ENCODE results near the gene CNOT6.
"Not testable (repeated sequence)": the region's sequence is repeated elsewhere in the genome, so short reads cannot be mapped to it uniquely, and the experiment has no call there.

The CNOT6 gene

GRCh38 chr5:180521591-180521990 is 27.4 kb downstream of the CNOT6 start:
- no peak overlapping the region for H3K4me3 Mint-ChIP-seq
- H3K27me3 Mint-ChIP-seq: no peaks in the 10 kb centered on the region
- H3K9me3 Mint-ChIP-seq: no peaks in the 10 kb centered on the region
- peaks cover 14% of the 10 kb centered on the region for H3K36me3 Mint-ChIP-seq (ENCODE audit: low read depth)
- peak overlapping the region; percentile 10 for H3K27ac Mint-ChIP-seq
- no peak for DNase-seq
- peaks cover 80% of the 10 kb centered on the region for H3K4me1 Mint-ChIP-seq (ENCODE audit: low read depth)

GRCh38 chr5:180522330-180522729 is 28.2 kb downstream of the CNOT6 start:
- H3K27me3 Mint-ChIP-seq: no peaks in the 10 kb centered on the region
- peaks cover 74% of the 10 kb centered on the region for H3K4me1 Mint-ChIP-seq (ENCODE audit: low read depth)
- DNase-seq: no peak
- peaks cover 13% of the 10 kb centered on the region for H3K36me3 Mint-ChIP-seq (ENCODE audit: low read depth)
- no peaks in the 10 kb centered on the region for H3K9me3 Mint-ChIP-seq
- no peak overlapping the region for H3K4me3 Mint-ChIP-seq
- H3K27ac Mint-ChIP-seq: peak overlapping the region; percentile 14

GRCh38 chr5:180523629-180524466 is 29.7 kb downstream of the CNOT6 start:
- H3K27ac Mint-ChIP-seq: peak overlapping the region; percentile 23

GRCh38 chr5:180525399-180525798 is 31.2 kb downstream of the CNOT6 start:
- Mint-ChIP-seq H3K4me3 (no peak overlapping the region), H3K27ac (peak overlapping the region; percentile 33)

More at GRCh38 chr5:180523629-180524466, 29.7 kb downstream of the CNOT6 start:
- Mint-ChIP-seq H3K4me3 (no peak overlapping the region), H3K9me3 (no peaks in the 10 kb centered on the region), H3K36me3 (ENCODE audit: low read depth) (peaks cover 23% of the 10 kb centered on the region), H3K4me1 (ENCODE audit: low read depth) (peaks cover 71% of the 10 kb centered on the region), H3K27me3 (no peaks in the 10 kb centered on the region)
- no peak for DNase-seq

GRCh38 chr5:180526269-180526668 is 32.1 kb downstream of the CNOT6 start:
- H3K27me3 Mint-ChIP-seq: no peaks in the 10 kb centered on the region
- H3K4me1 Mint-ChIP-seq (ENCODE audit: low read depth): peaks cover 57% of the 10 kb centered on the region
- no peak overlapping the region for H3K27ac Mint-ChIP-seq
- no peak overlapping the region for H3K4me3 Mint-ChIP-seq
- no peaks in the 10 kb centered on the region for H3K9me3 Mint-ChIP-seq
- H3K36me3 Mint-ChIP-seq (ENCODE audit: low read depth): peaks cover 34% of the 10 kb centered on the region
- no peak for DNase-seq

More at GRCh38 chr5:180525399-180525798, 31.2 kb downstream of the CNOT6 start:
- peaks cover 63% of the 10 kb centered on the region for H3K4me1 Mint-ChIP-seq (ENCODE audit: low read depth)
- no peaks in the 10 kb centered on the region for H3K9me3 Mint-ChIP-seq
- no peaks in the 10 kb centered on the region for H3K27me3 Mint-ChIP-seq
- H3K36me3 Mint-ChIP-seq (ENCODE audit: low read depth): peaks cover 29% of the 10 kb centered on the region
- no peak for DNase-seq

GRCh38 chr5:180527659-180528058 is 33.5 kb downstream of the CNOT6 start:
- no peak for DNase-seq
- peaks cover 50% of the 10 kb centered on the region for H3K4me1 Mint-ChIP-seq (ENCODE audit: low read depth)

GRCh38 chr5:180531036-180531585 is 36.9 kb downstream of the CNOT6 start:
- H3K4me3 Mint-ChIP-seq, H3K27me3 Mint-ChIP-seq, DNase-seq, H3K27ac Mint-ChIP-seq, H3K9me3 Mint-ChIP-seq: not testable (repeated sequence)
- Mint-ChIP-seq H3K4me1 (ENCODE audit: low read depth) (peaks cover 21% of the 10 kb centered on the region), H3K36me3 (ENCODE audit: low read depth) (peaks cover 65% of the 10 kb centered on the region)

More at GRCh38 chr5:180527659-180528058, 33.5 kb downstream of the CNOT6 start:
- H3K9me3 Mint-ChIP-seq: no peaks in the 10 kb centered on the region
- peak overlapping the region; percentile 18 for H3K27ac Mint-ChIP-seq
- H3K4me3 Mint-ChIP-seq: no peak overlapping the region
- no peaks in the 10 kb centered on the region for H3K27me3 Mint-ChIP-seq
- H3K36me3 Mint-ChIP-seq (ENCODE audit: low read depth): peaks cover 44% of the 10 kb centered on the region

- no peak for DNase-seq
- Mint-ChIP-seq H3K4me1 (ENCODE audit: low read depth) (peaks cover 16% of the 10 kb centered on the region), H3K9me3 (no peaks in the 10 kb centered on the region), H3K4me3 (no peak overlapping the region), H3K27ac (peak overlapping the region; percentile 40), H3K27me3 (no peaks in the 10 kb centered on the region), H3K36me3 (ENCODE audit: low read depth) (peaks cover 74% of the 10 kb centered on the region)
These were observed 38.1 kb downstream of the CNOT6 start for GRCh38 chr5:180532268-180532667.

- no peak for DNase-seq
- H3K4me3 Mint-ChIP-seq: no peak overlapping the region
- H3K27me3 Mint-ChIP-seq: no peaks in the 10 kb centered on the region
- H3K4me1 Mint-ChIP-seq (ENCODE audit: low read depth): peaks cover 17% of the 10 kb centered on the region
- H3K9me3 Mint-ChIP-seq: no peaks in the 10 kb centered on the region
- no peak overlapping the region for H3K27ac Mint-ChIP-seq
- peaks cover 71% of the 10 kb centered on the region for H3K36me3 Mint-ChIP-seq (ENCODE audit: low read depth)
These were observed 39.7 kb downstream of the CNOT6 start for GRCh38 chr5:180533845-180534244.

GRCh38 chr5:180535573-180535972 is 41.4 kb downstream of the CNOT6 start:
- DNase-seq: no peak
- no peaks in the 10 kb centered on the region for H3K9me3 Mint-ChIP-seq
- no peaks in the 10 kb centered on the region for H3K27me3 Mint-ChIP-seq
- peaks cover 28% of the 10 kb centered on the region for H3K4me1 Mint-ChIP-seq (ENCODE audit: low read depth)
- peaks cover 71% of the 10 kb centered on the region for H3K36me3 Mint-ChIP-seq (ENCODE audit: low read depth)
- H3K4me3 Mint-ChIP-seq: no peak overlapping the region
- no peak overlapping the region for H3K27ac Mint-ChIP-seq

- no peaks in the 10 kb centered on the region for H3K9me3 Mint-ChIP-seq
- peaks cover 76% of the 10 kb centered on the region for H3K36me3 Mint-ChIP-seq (ENCODE audit: low read depth)
- peaks cover 32% of the 10 kb centered on the region for H3K4me1 Mint-ChIP-seq (ENCODE audit: low read depth)
- no peak overlapping the region for H3K4me3 Mint-ChIP-seq
- no peaks in the 10 kb centered on the region for H3K27me3 Mint-ChIP-seq
- H3K27ac Mint-ChIP-seq: peak overlapping the region; percentile 92
- no peak for DNase-seq
These were observed 46.0 kb downstream of the CNOT6 start for GRCh38 chr5:180540050-180540694.

GRCh38 chr5:180541710-180542109 is 47.5 kb downstream of the CNOT6 start:
- Mint-ChIP-seq H3K4me1 (ENCODE audit: low read depth) (peaks cover 31% of the 10 kb centered on the region), H3K27me3 (no peaks in the 10 kb centered on the region), H3K9me3 (no peaks in the 10 kb centered on the region), H3K4me3 (no peak overlapping the region), H3K36me3 (ENCODE audit: low read depth) (peaks cover 75% of the 10 kb centered on the region), H3K27ac (no peak overlapping the region)
- no peak for DNase-seq

- H3K36me3 Mint-ChIP-seq (ENCODE audit: low read depth): peaks cover 78% of the 10 kb centered on the region
- H3K27ac Mint-ChIP-seq: no peak overlapping the region
- H3K9me3 Mint-ChIP-seq: no peaks in the 10 kb centered on the region
- peaks cover 29% of the 10 kb centered on the region for H3K4me1 Mint-ChIP-seq (ENCODE audit: low read depth)
- DNase-seq: no peak
- H3K27me3 Mint-ChIP-seq: no peaks in the 10 kb centered on the region
- no peak overlapping the region for H3K4me3 Mint-ChIP-seq
These were observed 51.1 kb downstream of the CNOT6 start for GRCh38 chr5:180545248-180545647.

- peaks cover 82% of the 10 kb centered on the region for H3K36me3 Mint-ChIP-seq (ENCODE audit: low read depth)
- H3K4me1 Mint-ChIP-seq (ENCODE audit: low read depth): peaks cover 16% of the 10 kb centered on the region
- no peaks in the 10 kb centered on the region for H3K27me3 Mint-ChIP-seq
- H3K9me3 Mint-ChIP-seq: no peaks in the 10 kb centered on the region
- no peak overlapping the region for H3K4me3 Mint-ChIP-seq
- DNase-seq: no peak
- H3K27ac Mint-ChIP-seq: peak overlapping the region; percentile 31
These were observed 54.4 kb downstream of the CNOT6 start for GRCh38 chr5:180548563-180548962.

- Mint-ChIP-seq H3K9me3 (no peaks in the 10 kb centered on the region), H3K4me3 (no peak overlapping the region), H3K27me3 (no peaks in the 10 kb centered on the region), H3K4me1 (ENCODE audit: low read depth) (peaks cover 24% of the 10 kb centered on the region), H3K27ac (no peak overlapping the region), H3K36me3 (ENCODE audit: low read depth) (peaks cover 92% of the 10 kb centered on the region)
- DNase-seq: no peak
These were observed 59.4 kb downstream of the CNOT6 start for GRCh38 chr5:180553530-180553929.

Measured in activated T-cell treated with anti-CD3 and anti-CD28 coated beads, Interleukin-2, amount 50 U/mL, for 24 hours (primary cell).